HCT116 (cell line): Measurements from ENCODE around the gene M1AP. TPM values are rescaled to one million over a fixed set of nuclear protein-coding genes. Genes with fewer than 3 reads are reported as not detected.

Source experiments
- ATAC-seq: fragments of 200-7000 bp; cut with Tn5 transposase; 2 replicates; pipeline ENCODE4 v1.9.1; 2020; ENCODE audit warnings: mild to moderate bottlenecking, moderate library complexity
- BruUV-seq: library from RNA; stranded (reverse); fragments of 400-500 nt; replicated peaks from 2 replicates; lab custom pipeline; 2021; lab: Mats Ljungman, UMichigan
- CTCF ChIA-PET: fragments of 300-600 bp; sonication (Branson Sonifier 250); formaldehyde crosslinking; loops from one replicate; lab custom pipeline; 2021; ENCODE audit warnings: antibody characterized with exemption; lab: Charles Lee
- POLR2A ChIA-PET: fragments of 300-600, 350-600 bp; sonication (Branson Sonifier 250); formaldehyde crosslinking; loops from one replicate; lab custom pipeline; 2021; ENCODE audit warnings: antibody characterized with exemption; lab: Charles Lee
- RAD21 ChIA-PET, 2 experiments: fragments of 300-600 bp; sonication (Branson Sonifier 250); formaldehyde crosslinking; loops; one replicate each; lab custom pipeline; 2023; ENCODE audit warnings: low total read pairs in 2 of 2; ENCODE audit not compliant: uncharacterized antibody in 2 of 2, unreplicated experiment in 2 of 2, low non-redundant PET in 1 of 2; lab: Charles Lee
- DNase-seq: peaks from one replicate; pipeline ENCODE4 v3.0.0-alpha.2; 2010; ENCODE audit warnings: low read depth, low spot score
- H2AFZ ChIP-seq: fragments of 200-600 bp; shearing (Covaris generic), sonication (generic); 2 replicates; pipeline ENCODE4 v1.6.1; 2017; ENCODE audit warnings: low read depth, mixed run types, mixed read lengths, antibody characterized with exemption, low read length; ENCODE audit not compliant: poor library complexity, severe bottlenecking
- H3K27ac ChIP-seq: 2 replicates; pipeline ENCODE4 v1.5.1; 2012; ENCODE audit warnings: low read depth, low read length
- H3K27me3 ChIP-seq: fragments of 200-600 bp; sonication (generic); 2 replicates; pipeline ENCODE4 v1.6.1; 2016; ENCODE audit warnings: mixed run types, low read length, mixed read lengths; ENCODE audit not compliant: insufficient read depth
- H3K36me3 ChIP-seq, 2 experiments: fragments of 200-500 bp in 1 of 2; fragments of 200-600 bp in 1 of 2; sonication (Bioruptor generic) in 1 of 2; sonication (generic) in 1 of 2; 2 replicates each; pipeline versions ENCODE4 v1.5.1 to v1.6.1; 2014 to 2016; ENCODE audit warnings: low read length in 2 of 2, inconsistent platforms in 1 of 2, mixed read lengths in 1 of 2, mixed run types in 1 of 2; ENCODE audit not compliant: insufficient read depth in 2 of 2, control insufficient read depth in 1 of 2
- H3K4me1 ChIP-seq, 2 experiments: fragments of 200-600 bp in 1 of 2; sonication (generic) in 1 of 2; 2 replicates each; pipeline versions ENCODE4 v1.5.1 to v1.6.1; 2012 to 2017; ENCODE audit warnings: low read length in 2 of 2, inconsistent platforms in 1 of 2, mild to moderate bottlenecking in 1 of 2, mixed read lengths in 1 of 2, mixed run types in 1 of 2, moderate library complexity in 1 of 2; ENCODE audit not compliant: insufficient read depth in 2 of 2, control insufficient read depth in 1 of 2
- H3K4me2 ChIP-seq: fragments of 200-600 bp; sonication (generic); 2 replicates; pipeline ENCODE4 v1.6.1; 2017; ENCODE audit warnings: mixed run types, low read length, mixed read lengths
- H3K4me3 ChIP-seq, 2 experiments: fragments of 200-600 bp in 1 of 2; sonication (generic) in 1 of 2; replicated peaks in 1 of 2; 2 replicates each; pipeline ENCODE4 v1.5.1; 2011 to 2016; ENCODE audit warnings: low read length in 2 of 2, control low read depth in 1 of 2, low read depth in 1 of 2, mild to moderate bottlenecking in 1 of 2, mixed read lengths in 1 of 2, mixed run types in 1 of 2
- H3K79me2 ChIP-seq: fragments of 200-600 bp; sonication (generic); 2 replicates; pipeline ENCODE4 v1.6.1; 2017; ENCODE audit warnings: mild to moderate bottlenecking, mixed run types, low read length, moderate library complexity, mixed read lengths; ENCODE audit not compliant: insufficient read depth
- H3K9ac ChIP-seq: fragments of 200-600 bp; sonication (generic); 2 replicates; pipeline ENCODE4 v1.6.1; 2016; ENCODE audit warnings: low read length, mixed read lengths
- H3K9me2 ChIP-seq: fragments of 200-600 bp; sonication (generic), shearing (Covaris generic); 2 replicates; pipeline ENCODE4 v1.6.1; 2017; ENCODE audit warnings: mixed run types, mild to moderate bottlenecking, moderate library complexity; ENCODE audit not compliant: insufficient read depth
- H3K9me3 ChIP-seq, 2 experiments: fragments of 200-500 bp in 1 of 2; fragments of 200-600 bp in 1 of 2; sonication (Bioruptor generic) in 1 of 2; sonication (generic) in 1 of 2; 2 replicates each; pipeline ENCODE4 v1.6.1; 2014 to 2017; ENCODE audit warnings: low read length in 2 of 2, mixed read lengths in 2 of 2, inconsistent platforms in 1 of 2, low read depth in 1 of 2, mild to moderate bottlenecking in 1 of 2, mixed run types in 1 of 2, moderate library complexity in 1 of 2; ENCODE audit not compliant: control insufficient read depth in 1 of 2, insufficient read depth in 1 of 2
- H4K20me1 ChIP-seq: fragments of 200-600 bp; sonication (generic), shearing (Covaris generic); 2 replicates; pipeline ENCODE4 v1.6.1; 2017; ENCODE audit warnings: mixed run types, mild to moderate bottlenecking, moderate library complexity; ENCODE audit not compliant: insufficient read depth
- CEBPB ChIP-seq: IDR thresholded peaks from 2 replicates; pipeline ENCODE4 v1.6.1; 2012; ENCODE audit warnings: low read depth
- ELF1 ChIP-seq: IDR thresholded peaks from 2 replicates; pipeline ENCODE4 v1.6.1; 2012; ENCODE audit warnings: low read depth, borderline replicate concordance
- EZH2phosphoT487 ChIP-seq: fragments of 200-600 bp; IDR thresholded peaks from 2 replicates; pipeline ENCODE4 v1.6.1; 2018; ENCODE audit warnings: antibody characterized with exemption, borderline replicate concordance
- FOSL1 ChIP-seq: IDR thresholded peaks from 2 replicates; pipeline ENCODE4 v1.6.1; 2012; ENCODE audit warnings: low read depth
- JUND ChIP-seq: IDR thresholded peaks from 2 replicates; pipeline ENCODE4 v1.6.1; 2012
- POLR2AphosphoS5 ChIP-seq: IDR thresholded peaks from 2 replicates; pipeline ENCODE4 v1.6.1; 2011; ENCODE audit warnings: mild to moderate bottlenecking, low read depth, low read length, moderate library complexity
- RAD21 ChIP-seq: IDR thresholded peaks from 2 replicates; pipeline ENCODE4 v1.6.1; 2012; ENCODE audit warnings: low read depth, mild to moderate bottlenecking
- SIN3A ChIP-seq: IDR thresholded peaks from 2 replicates; pipeline ENCODE4 v1.6.1; 2012; ENCODE audit warnings: low read depth
- SP1 ChIP-seq: IDR thresholded peaks from 2 replicates; pipeline ENCODE4 v1.6.1; 2012; ENCODE audit warnings: low read depth
- ZFX ChIP-seq: fragments of 450-650 bp; IDR thresholded peaks from 2 replicates; pipeline ENCODE4 v1.6.1; 2017
- intact Hi-C: fragments of 100-400 bp; cut with micrococcal nuclease; formaldehyde crosslinking; loops from 2 replicates; pipeline ENCODE4 v1.10.0; 2022
- total RNA-seq: library from RNA; stranded (reverse); gene quantifications from one replicate; pipeline ENCODE4 v1.2.1, GENCODE V29; 2021; ENCODE audit not compliant: unreplicated experiment
- TF ChIP-seq, protein P1 (sequence below): IDR thresholded peaks from 2 replicates; pipeline ENCODE4 v1.6.1; 2011; ENCODE audit warnings: mild to moderate bottlenecking, low read length, moderate library complexity; ENCODE audit not compliant: insufficient replicate concordance; ENCODE audit errors: extremely low read depth

Gene M1AP
- total RNA-seq, 1 experiment from 2014 or later, result 28.2 TPM

DNA sequence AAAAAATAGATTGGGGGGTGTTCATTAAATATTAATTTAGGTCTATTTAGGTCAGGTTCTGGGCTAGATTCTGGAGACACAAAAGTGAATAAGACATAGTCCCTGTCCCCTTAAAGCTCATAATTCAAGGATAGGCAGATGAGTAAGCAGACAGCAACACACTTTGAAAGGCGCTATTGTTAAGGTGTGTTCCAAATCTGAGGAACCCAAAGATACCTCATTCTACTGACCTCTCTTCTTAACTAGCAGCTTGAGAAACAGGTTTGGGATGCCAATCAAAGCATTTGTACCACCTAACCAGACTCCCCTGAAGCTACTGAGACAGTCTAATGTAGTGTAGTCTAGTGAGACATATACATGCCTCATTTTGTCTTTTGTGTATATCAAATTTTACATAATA lies 40.8 kb upstream of the M1AP start:
- Histone ChIP-seq H3K79me2 (no peaks in the 10 kb centered on the region), H3K9ac (no peak overlapping the region), H3K27me3 (no peaks in the 10 kb centered on the region), H3K36me3 (no peaks in the 10 kb centered on the region), H3K4me3 (no peak overlapping the region), H3K4me1 (no peaks in the 10 kb centered on the region), H3K27ac (no peak overlapping the region), H3K4me2 (no peak overlapping the region), H2AFZ (no peak overlapping the region), H3K9me2 (no peaks in the 10 kb centered on the region), H3K9me3 (no peaks in the 10 kb centered on the region), H4K20me1 (no peaks in the 10 kb centered on the region)
- BruUV-seq, result no TSS peak
- ChIA-PET CTCF (interaction anchor here (1.0 kb wide), 1 partner anchor 187 kb away, joined by 3 read pairs; no protein-coding TSS in a partner anchor), POLR2A (no interaction called here), RAD21 (no interaction called here)
- no peak for DNase-seq
- no peak for ATAC-seq
- no peak for TF ChIP-seq JUND
- intact Hi-C loops, result no loop called here

DNA sequence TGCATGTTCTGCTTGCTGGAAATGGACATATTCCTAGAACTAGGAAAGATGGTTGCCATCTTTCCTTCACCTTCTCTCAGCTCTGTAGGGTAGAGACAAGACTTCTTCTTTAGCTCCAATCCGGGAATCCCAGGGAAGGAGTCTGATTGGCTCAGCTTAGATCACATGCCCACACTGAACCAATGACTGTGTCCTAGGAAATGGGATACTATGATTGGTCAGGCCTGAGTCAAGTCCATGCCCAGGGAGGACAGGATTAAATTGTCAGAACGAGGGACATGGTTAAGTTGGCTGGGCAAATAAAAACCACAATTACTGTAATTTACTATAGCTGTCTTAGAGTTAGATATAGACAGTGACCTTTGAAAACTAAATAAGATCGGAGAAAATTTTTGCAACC lies 37.3 kb upstream of the M1AP start:
- no peak for DNase-seq
- Histone ChIP-seq H3K4me2 (no peak overlapping the region), H3K4me3 (no peak overlapping the region), H3K79me2 (no peaks in the 10 kb centered on the region), H3K27me3 (no peaks in the 10 kb centered on the region), H3K4me1 (no peaks in the 10 kb centered on the region), H3K9me3 (no peaks in the 10 kb centered on the region), H3K9ac (no peak overlapping the region), H4K20me1 (no peaks in the 10 kb centered on the region), H3K27ac (no peak overlapping the region), H3K9me2 (no peaks in the 10 kb centered on the region), H3K36me3 (no peaks in the 10 kb centered on the region), H2AFZ (no peak overlapping the region)
- no TSS peak for BruUV-seq
- POLR2A ChIA-PET, result no interaction called here
- TF ChIP-seq ZFX (no peak), SP1 (no peak), ELF1 (no peak), EZH2phosphoT487 (no peak), POLR2AphosphoS5 (no peak), RAD21 (no peak), SIN3A (no peak), CEBPB (no peak), FOSL1 (no peak), JUND (no peak)
- TF ChIP-seq, protein P1, sequence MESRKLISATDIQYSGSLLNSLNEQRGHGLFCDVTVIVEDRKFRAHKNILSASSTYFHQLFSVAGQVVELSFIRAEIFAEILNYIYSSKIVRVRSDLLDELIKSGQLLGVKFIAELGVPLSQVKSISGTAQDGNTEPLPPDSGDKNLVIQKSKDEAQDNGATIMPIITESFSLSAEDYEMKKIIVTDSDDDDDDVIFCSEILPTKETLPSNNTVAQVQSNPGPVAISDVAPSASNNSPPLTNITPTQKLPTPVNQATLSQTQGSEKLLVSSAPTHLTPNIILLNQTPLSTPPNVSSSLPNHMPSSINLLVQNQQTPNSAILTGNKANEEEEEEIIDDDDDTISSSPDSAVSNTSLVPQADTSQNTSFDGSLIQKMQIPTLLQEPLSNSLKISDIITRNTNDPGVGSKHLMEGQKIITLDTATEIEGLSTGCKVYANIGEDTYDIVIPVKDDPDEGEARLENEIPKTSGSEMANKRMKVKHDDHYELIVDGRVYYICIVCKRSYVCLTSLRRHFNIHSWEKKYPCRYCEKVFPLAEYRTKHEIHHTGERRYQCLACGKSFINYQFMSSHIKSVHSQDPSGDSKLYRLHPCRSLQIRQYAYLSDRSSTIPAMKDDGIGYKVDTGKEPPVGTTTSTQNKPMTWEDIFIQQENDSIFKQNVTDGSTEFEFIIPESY, result no peak
- intact Hi-C loops, result no loop called here
- CTCF ChIA-PET, result interaction anchor here (1.1 kb wide), 1 partner anchor 10 kb away, joined by 3 read pairs; no protein-coding TSS in a partner anchor
- RAD21 ChIA-PET, result no interaction called here
- ATAC-seq, result no peak
